ENCODE data around the gene PRELID3B.

The PRELID3B gene

GRCh38 chr20:58986968-58987517 is 55.5 kb downstream of the PRELID3B start:
- no peak for TF ChIP-seq CTCF (IDR thresholded peaks at IDR 0.05; ENCODE audit: control extremely low read depth, extremely low read depth, low read depth, missing control alignments)
- ChIA-PET POLR2A (interaction anchor here (1.0 kb wide), 1 partner anchor 45 kb away, joined by 3 read pairs; the partner anchor contains the start of gene ATP5F1E), CTCF (interaction anchor here (1.2 to 1.8 kb wide), 2 partner anchors 9 to 47 kb away, joined by 3 to 6 read pairs; no protein-coding TSS in a partner anchor)
- no peak for DNase-seq (ENCODE audit: extremely low spot score)

DNA sequence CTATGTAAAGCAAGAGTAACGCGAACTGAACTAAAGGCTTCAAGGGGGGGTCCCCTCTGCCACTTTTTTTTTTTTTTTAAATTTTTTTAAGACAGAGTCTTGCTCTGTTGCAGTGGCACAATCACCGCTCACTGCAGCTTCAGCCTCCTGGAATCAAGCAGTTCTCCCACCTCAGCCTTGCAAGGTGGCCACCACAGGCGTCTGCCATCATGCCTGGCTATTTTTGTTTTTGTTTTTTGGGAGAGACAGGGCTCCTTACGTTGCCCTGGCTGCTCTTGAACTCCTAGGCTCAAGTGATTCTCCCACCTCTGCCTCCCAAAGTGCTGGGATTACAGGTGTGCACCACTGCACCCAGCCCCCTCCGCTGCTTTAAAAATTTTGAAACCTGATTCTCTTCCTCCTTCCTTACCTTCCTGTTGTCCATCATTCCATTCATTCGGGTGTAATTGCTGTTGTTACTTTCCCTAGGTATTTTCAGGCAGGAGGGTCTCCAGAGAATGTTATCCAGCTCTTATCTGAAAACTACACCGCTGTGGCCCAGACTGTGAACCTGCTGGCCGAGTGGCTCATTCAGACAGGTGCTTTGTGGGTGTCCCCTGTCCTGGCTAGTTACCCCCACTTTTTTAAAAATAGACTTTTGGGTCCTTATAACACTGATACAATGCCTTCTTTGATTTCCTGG is 56.2 kb downstream of the PRELID3B start:
- no peak for TF ChIP-seq CTCF (IDR thresholded peaks at IDR 0.05; ENCODE audit: control extremely low read depth, extremely low read depth, low read depth, missing control alignments)
- DNase-seq (ENCODE audit: extremely low spot score), result no peak
- ChIA-PET CTCF (interaction anchor here (1.2 to 1.8 kb wide), 2 partner anchors 10 to 47 kb away, joined by 3 to 6 read pairs; no protein-coding TSS in a partner anchor), POLR2A (interaction anchor here (1.0 kb wide), 1 partner anchor 46 kb away, joined by 3 read pairs; the partner anchor contains the start of gene ATP5F1E)

GRCh38 chr20:58985656-58986055 is 56.9 kb downstream of the PRELID3B start:
- DNase-seq (ENCODE audit: extremely low spot score), result no peak
- no peak for TF ChIP-seq CTCF (IDR thresholded peaks at IDR 0.05; ENCODE audit: control extremely low read depth, extremely low read depth, low read depth, missing control alignments)
- CTCF ChIA-PET, result no interaction called here
- POLR2A ChIA-PET, result no interaction called here

GRCh38 chr20:58984691-58985090 is 57.9 kb downstream of the PRELID3B start:
- TF ChIP-seq CTCF (IDR thresholded peaks at IDR 0.05; ENCODE audit: control extremely low read depth, extremely low read depth, low read depth, missing control alignments), result no peak
- DNase-seq (ENCODE audit: extremely low spot score), result no peak
- POLR2A ChIA-PET, result interaction anchor here (1.1 kb wide), 1 partner anchor 48 kb away, joined by 3 read pairs; the partner anchor contains the start of gene ATP5F1E
- CTCF ChIA-PET, result interaction anchor here (1.0 kb wide), 1 partner anchor 224 kb away, joined by 3 read pairs; no protein-coding TSS in a partner anchor
